NOMO-1 treated with dmso at 0.1 percent for 144 hours (cell line): ENCODE results near the gene HNF4A.
"Not testable (repeated sequence)": the region's sequence is repeated elsewhere in the genome, so short reads cannot be mapped to it uniquely, and the experiment has no call there.

ENCODE experiments used
- DNase-seq: peaks from one replicate; lab custom pipeline; 2025; ENCODE audit not compliant: unreplicated experiment; lab: John Stamatoyannopoulos, UW

HNF4A gene

DNA sequence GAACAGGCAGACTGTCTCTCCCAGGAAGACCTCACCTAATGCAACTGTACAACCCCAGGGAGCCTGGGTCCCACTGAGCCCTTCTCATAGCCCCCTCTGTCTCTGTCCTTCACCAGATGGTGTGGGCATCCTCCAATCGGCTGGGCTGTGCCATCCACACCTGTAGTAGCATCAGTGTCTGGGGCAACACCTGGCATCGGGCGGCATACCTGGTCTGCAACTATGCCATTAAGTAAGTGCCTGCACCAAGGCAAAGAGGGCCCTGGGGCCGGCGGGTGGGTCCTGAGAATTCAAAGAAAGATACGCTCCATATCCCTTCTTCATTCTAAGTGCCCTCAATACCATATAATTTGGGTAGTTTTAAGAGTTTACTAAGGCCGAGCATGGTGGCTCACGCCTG lies 10.4 kb upstream of the HNF4A start:
- no peak for DNase-seq

DNA sequence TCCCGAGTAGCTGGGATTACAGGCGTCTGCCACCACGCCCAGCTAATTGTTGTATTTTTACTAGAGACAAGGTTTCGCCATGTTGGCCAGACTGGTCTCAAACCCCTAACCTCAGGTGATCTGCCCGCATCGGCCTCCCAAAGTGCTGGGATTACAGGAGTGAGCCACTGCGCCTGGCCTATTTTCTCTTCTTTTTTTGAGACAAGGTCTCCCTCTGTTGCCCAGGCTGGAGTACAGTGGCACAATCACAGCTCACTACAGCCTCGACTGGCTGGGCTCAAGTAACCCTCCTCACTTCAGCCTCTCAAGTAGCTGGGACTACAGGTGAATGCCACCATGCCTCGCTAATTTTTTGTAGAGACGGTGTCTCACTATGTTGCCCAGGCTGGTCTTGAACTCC lies 9.6 kb upstream of the HNF4A start:
- not testable (repeated sequence) for DNase-seq

DNA sequence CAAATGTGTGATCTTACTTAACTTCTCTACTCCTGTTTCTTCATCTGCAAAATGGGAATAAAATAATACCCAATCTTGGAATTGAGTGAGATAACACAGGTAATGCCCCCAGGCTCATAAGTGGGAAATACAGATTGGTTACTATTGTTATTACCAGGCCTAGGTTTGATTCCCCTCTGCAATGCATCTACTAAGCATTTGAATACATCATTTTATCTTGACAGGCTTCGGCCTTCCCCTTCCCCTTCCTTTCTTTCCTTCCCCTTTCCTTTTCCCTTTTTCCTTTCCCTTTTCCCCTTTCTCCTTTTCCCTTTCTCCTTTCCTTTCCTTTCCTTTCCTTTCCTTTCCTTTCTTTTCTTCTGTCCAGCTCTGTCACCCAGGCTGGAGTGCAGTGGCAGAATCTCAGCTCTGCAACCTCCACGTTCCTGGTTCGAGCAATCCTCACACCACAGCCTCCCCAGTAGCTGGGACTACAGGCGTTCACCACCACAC lies 7.3 kb upstream of the HNF4A start:
- DNase-seq: no peak

DNA sequence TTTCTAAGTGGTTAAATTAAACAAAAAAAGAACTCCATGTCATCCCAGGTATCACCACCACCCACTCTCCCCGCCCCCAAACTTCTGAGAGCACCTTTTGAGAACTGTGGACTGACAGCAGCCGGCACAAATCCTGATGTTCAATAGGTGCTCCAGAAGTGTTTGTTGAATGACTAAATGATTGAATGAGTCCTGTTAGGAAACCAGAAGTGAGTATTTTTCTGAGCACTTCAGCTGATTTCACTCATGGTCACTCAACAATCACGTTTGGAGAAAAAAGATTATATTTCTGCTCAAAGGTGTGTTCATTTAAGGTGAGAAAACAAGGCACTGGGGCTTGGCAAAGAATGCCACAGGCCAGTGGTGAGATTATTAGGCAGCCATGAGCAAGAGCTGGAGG lies 6.2 kb upstream of the HNF4A start:
- no peak for DNase-seq

DNA sequence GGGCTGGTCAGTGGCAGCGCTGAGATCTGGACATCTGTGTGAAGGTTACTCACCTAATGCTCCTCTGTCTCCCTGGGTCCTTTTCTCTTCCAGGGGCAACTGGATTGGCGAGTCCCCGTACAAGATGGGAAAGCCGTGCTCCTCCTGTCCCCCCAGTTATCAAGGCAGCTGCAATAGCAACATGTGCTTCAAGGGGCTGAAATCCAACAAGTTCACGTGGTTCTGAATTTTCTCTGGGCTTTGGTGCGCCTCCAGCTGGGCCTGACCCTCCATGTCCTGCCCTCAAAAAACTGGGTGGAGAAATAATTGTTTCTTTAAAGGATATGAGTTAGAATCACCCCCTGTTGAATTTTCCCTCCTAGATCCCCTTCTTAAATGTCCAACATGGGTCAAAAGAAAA lies 4.9 kb upstream of the HNF4A start:
- no peak for DNase-seq

DNA sequence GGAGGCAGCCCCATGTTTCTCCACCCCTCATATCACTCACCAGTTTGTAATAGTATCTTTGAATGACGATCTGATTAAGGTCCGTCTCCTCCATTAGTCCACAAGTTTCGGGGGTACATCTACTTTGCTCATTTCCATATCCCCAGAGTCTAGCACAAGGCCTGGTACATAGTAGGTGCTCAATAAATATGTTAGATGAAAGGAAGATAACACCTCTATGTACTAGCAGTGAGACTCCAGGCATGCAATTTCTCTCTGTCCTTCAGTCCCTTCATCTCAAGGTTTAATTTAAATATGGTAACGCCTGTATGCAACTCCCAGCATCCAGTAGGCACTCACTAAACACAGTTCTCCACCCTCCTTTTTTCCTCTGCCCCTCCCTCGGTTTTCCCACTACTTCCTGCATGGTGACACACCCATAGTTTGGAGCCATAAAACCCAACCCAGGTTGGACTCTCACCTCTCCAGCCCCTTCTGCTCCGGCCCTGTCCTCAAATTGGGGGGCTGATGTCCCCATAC lies 461 bp upstream of the HNF4A start:
- no peak for DNase-seq

DNA sequence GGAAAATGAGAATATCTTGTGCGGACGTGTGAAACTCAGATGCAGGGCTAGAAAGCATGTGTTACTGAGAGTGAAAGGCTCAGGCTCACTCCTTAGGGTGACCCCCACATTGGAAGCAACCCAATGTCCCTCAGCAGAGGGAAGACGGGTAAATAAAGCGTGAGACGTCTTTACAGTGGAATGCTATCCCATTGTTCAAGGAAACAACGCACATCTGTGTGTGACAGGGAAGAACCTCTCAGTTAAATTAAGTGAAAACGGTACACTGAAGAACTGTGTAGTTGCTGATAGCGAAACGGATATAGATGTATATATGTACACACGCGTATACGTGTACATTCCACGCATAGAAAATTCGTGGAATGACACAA lies 839 bp downstream of the HNF4A start:
- DNase-seq: no peak

DNA sequence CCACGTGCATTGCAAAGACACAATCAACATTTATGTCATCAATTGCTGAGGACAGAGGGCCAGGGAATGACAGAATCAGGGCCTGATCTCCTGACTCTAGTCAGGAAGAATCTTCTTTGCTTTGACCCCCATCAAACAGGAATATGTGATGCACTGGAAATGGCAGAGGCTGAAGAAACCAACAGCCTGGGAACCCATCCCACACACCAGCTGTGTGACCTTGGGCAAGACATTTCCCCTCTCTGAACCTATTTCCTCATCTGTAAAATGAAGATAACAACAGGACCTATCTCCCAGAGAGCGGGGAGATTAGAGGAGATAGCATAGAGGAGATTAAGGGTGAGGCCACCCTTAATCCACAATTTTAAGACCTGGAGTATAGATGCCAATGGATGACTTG lies 1.5 kb downstream of the HNF4A start:
- no peak for DNase-seq

DNA sequence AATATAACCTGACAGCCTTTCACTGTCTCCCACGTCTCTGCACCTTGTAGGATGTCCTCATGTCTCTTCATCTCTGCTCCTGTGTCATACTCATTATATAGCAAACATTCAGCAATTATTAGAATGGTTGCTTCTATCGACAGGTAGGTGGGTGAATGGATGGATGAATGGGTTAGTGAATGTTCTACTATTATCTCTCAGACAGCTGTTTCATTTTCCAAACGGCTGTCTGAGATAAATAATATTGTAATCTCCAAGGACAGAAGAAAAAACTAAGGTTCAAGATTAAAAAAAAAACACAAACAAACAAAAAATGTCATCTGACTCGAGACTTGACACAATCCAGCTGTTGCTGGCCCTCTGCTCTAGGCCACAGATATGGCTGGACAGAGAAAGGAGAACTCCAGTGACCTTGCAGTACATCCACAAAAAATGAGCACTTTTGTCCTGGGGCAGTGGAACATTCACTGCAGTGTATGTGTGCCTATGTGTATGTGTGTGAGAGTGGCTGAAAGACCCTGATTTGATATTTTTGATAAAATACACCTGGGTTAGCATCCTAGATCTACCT lies 2.1 kb downstream of the HNF4A start:
- no peak for DNase-seq

DNA sequence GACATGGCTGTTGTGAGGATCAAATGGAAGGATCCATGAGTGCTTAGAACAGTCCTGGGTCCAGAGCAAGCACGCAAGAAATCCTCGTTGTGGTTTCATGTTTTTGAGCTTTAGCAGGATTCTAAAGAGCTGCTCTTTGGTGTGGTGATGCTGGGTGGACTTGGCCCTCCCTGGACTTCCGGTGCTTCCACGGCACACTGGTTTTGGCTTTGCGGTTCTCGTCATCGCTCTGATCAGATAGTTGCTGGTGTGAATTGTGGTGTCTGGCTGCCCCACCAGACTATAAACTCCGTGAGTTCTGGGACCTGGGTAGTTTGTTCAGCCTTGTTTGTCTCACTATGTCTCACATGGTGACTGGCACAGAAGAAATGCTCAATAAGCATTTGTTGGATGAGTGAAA lies 3.3 kb downstream of the HNF4A start:
- DNase-seq: no peak

DNA sequence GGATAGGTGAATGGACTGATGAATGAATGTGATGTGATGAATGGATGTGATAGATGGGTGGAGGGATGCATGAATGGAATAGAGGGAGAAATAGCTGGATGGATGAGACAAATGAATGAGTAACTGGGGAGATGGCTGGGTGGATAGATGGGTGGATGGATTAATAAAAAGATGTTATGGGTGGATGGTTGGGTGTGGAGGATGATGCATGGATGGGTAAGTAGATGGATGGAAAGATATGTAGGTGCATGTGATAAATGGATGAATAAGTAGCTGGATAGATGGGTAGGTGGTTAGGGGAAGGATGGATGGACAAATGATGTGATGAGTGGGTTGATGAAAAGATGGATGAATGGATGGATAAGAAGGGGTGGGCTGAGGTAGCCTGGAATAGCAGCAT lies 4.7 kb downstream of the HNF4A start:
- no peak for DNase-seq

DNA sequence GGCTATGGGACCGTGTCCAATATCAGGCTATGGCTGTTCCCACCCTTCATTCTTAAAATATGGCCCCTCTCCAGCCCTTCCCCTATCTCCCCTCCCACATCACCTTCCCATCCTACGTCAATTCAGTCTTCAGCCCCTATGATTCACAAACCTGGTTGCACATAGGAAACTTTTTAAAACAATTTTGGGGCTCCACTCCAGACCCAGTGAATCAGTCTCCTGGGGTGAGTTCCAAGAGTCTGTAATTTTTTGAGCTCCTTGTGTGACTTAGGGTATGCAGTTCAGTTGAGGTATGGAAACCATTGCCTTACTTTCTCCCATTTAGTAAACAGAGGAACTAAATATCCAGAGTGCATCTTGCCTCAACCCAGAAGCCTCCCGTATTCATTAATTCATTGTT lies 5.5 kb downstream of the HNF4A start:
- DNase-seq: no peak

DNA sequence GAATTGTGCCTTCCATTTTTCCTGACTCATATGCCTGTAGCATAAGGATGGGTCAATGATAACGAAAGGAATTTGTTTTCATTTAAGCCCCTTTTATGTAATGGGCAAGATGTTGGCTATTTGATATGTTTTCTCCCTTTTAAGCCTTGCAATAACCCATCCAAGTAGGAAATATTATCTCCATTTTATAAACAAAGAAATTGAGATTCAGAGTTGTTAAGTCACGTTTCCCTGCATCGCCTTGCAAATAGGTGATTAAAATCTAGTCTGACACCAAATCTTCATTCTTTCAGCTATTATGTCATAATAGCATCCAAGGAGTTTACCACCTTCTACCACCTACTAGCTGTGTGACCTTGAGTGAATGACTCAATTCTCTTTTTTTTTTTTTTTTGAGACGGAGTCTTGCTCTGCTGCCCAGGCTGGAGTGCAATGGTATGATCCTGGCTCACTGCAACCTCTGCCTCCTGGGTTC lies 7.0 kb downstream of the HNF4A start:
- DNase-seq: no peak

DNA sequence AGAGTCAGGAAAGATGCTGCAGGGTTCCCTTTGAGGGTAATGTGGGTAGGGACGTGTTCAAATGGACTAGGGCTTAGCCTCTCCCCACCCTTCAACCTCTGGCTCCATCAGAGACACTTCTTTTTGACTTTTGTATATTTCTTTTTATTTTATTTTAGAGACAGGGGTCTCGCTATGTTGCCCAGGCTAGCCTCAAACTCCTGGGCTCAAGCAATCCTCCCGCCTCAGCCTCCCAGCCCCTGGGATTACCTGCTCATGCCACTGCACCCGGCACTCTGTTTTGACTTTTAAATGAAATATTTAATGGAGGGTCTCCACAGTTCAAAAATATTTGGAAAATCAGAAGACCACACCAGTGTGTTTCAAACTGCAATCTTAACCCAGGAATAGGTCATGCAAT lies 8.6 kb downstream of the HNF4A start:
- DNase-seq: no peak

DNA sequence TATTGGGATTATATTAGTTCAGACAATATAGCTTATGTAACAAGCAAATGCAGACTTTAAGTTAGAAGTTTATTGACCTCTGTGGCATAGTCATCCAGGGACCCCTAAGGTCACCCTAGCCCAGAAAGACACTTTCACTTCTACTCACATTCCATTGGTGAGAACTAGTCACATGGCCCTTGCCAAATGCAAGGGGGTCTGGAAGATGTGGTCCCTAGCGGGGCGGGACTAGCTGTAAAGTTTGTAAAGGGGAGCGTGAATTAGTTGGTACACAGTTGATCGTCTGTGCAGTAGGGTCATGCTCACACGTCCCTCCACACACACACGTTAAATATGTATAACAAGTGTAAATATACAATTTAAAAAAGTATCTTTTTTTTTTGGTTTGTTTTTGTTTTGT lies 9.3 kb downstream of the HNF4A start:
- no peak for DNase-seq

DNA sequence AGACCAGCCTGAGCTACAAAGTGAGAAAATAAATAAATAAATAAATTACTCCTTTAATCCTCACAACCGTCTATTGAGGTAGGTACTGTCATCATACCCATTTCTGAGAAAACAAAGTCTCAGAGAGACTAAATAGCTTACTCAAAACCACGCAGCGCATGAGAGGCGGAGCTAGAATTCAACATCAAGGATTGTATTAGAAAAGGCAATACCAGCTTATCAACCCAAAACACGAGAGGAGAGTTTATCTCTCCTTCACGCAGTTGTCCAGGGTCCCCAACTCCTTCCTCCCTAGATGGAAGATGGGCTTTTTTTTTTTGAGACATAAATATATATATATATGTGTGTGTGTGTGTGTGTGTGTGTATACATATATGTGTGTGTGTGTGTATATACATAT lies 12.2 kb downstream of the HNF4A start:
- no peak for DNase-seq

DNA sequence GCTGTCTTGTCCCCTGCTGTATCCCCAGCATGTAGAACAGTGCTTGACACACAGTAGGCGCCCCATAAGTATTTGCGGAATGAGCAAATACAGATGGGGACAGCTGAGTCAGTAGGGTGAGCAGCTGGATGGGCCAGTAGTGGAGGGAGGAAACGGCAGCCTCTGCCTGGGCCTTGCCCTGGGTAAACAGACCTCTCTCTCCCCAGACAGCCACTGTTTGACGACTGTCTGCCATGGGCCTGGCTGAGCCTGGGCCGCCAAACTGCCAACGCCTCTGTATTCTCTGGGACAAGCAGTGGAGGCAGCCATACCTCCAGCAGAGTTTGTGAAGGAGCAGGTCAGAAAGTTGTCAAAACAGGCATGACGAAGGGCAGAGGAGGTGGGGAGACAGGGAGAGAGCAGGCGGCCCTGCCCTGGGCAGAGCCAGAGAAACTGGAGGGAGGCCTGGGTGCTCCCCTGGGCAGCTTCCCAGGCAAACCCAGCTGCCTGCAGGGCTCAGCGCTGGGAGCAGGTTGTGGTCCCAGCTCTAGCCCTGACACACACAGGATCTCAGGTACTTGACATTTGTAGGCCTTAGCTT lies 15.2 kb downstream of the HNF4A start:
- no peak for DNase-seq

DNA sequence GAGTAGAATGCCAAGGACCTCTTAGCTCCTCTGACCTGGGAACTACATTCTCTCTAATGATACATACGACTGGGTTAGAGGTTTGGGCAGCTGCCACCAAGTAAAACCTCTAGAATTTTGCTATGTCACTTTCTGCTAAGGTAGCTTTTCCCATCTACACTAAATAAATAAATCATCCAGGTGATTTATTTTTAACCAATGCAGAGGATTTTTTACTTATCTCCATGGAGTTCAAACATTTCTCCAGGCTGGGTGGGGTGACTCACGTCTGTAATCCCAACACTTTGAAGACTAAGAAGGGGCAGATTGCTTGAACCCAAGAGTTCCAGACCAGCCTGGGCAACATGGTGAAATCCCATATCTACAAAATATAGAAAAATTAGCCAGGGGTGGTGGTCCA lies 27.1 kb downstream of the HNF4A start:
- no peak for DNase-seq

DNA sequence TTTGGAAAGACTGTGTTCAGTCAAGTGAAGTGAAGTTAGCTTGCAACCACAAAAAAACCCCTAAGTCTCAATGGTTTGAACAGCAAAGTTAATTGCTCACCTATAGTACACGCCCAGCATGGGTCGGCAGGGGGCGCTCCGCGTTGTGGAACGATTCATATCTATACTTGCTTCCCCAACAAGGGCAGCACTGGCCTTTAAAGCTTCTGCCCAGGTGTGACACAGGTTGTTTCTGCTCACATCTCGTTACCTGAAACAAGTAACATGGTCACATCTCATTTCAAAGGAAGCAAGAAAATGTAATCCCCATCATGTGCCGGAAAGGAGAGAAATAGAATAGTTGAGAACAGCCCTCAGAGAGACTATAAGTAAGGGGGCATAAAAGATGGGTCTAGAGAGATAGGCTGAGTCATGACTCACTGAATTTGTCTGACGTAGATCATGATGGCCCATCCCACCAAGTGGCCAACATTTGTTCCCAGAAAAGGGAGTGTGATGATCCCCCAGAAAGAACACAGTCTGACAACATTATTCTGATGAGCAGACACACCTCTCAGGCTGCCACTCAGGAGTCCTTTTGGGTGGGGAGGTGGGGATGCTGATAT lies 29.0 kb downstream of the HNF4A start:
- DNase-seq: no peak

DNA sequence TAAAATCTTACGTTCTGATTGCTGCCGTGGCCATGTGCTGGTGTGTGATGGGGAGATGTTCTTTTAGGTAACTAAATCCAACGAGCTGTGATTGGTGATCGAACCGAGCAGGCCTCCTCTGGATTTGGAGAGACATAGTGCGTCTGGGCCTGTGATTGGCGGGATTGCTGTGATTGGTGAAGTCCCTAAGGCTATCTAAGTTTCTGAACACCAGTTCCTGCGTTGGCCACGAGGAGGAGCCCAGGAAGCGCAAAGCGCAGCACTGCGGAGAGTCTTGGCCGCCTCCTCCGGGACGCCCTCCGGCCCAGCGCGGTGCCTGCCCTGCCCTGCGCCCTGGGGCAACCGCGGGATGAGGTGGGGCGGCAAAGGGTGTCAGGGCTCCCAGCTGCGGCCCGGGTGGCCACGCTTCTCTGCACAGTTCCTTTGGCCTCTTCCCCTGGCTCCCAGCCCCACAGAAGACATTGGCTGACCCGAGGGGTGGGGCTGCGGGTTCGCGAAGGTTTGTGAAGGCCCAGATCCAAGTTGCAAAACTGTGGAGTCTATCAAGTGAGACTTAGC lies 33.0 kb downstream of the HNF4A start:
- DNase-seq: peak; percentile 43

DNA sequence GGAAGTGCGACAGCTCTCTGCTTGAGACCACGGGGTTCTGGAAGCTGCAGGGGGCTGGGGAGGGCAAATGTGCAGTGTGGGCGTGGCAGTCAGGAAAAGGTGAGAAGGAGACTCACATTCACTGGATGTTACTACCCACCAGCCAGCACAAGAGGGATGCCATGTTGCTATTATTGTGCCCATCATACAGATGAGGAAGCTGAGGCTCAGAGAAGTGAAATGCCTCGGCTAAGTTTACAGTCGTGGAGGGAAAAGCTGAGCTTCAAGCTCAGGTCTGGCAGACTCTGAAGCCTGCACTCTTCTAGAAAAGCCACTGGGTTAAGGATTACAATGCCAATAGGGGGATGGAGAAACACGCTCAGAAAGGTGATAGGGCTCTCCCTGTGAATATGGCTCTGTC lies 34.4 kb downstream of the HNF4A start:
- DNase-seq: no peak

DNA sequence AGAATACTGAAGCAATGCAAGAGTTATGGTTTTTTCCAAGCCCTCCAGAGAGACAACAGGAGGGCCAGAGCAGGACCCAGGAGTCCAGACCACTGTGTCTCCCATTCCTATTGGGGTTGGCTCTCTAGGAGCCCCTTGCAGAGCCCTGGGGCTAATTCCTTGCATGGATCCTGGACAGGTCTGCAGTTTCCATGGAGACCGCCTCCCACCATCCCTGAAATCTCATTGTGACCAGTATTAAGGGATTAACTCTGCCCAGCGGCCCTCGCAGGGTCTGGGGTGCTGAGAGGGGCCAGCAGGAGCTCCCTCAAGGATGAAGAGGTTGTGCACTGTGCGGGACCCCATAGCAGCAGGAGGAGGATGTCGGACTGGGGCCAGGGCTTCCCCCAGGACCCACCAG lies 34.8 kb downstream of the HNF4A start:
- no peak for DNase-seq
